Activated naive CD8-positive, alpha-beta T cell treated with anti-CD3 and anti-CD28 coated beads, Interleukin-2, amount 50 U/mL, for 24 hours (primary cell): ENCODE measurements around the gene MAVS.

Experiments
- ATAC-seq: fragments of 150-1000 bp; cut with Tn5 transposase; one replicate; pipeline ENCODE4 v1.10.0; 2021
- DNase-seq: peaks from one replicate; pipeline ENCODE4 v3.0.0; 2021
- H3K27ac Mint-ChIP-seq: one replicate; pipeline ENCODE4 v1.8.0; 2021; ENCODE audit warnings: mild to moderate bottlenecking, mixed read lengths
- H3K27me3 Mint-ChIP-seq: one replicate; pipeline ENCODE4 v1.8.0; 2021; ENCODE audit warnings: mixed read lengths
- H3K36me3 Mint-ChIP-seq: one replicate; pipeline ENCODE4 v1.8.0; 2021; ENCODE audit warnings: low read depth, mixed read lengths
- H3K4me1 Mint-ChIP-seq: one replicate; pipeline ENCODE4 v1.8.0; 2021; ENCODE audit warnings: mixed read lengths
- H3K4me3 Mint-ChIP-seq: one replicate; pipeline ENCODE4 v1.8.0; 2021; ENCODE audit warnings: mild to moderate bottlenecking, moderate library complexity, mixed read lengths
- H3K9me3 Mint-ChIP-seq: one replicate; pipeline ENCODE4 v1.8.0; 2021; ENCODE audit warnings: mixed read lengths

MAVS gene

GRCh38 chr20:3808544-3808943 is 38.1 kb upstream of the MAVS start:
- H3K36me3 Mint-ChIP-seq: peaks cover 20% of the 10 kb centered on the region
- no peaks in the 10 kb centered on the region for H3K9me3 Mint-ChIP-seq
- H3K27ac Mint-ChIP-seq: no peak overlapping the region
- H3K4me3 Mint-ChIP-seq: no peak overlapping the region
- no peak for DNase-seq
- H3K27me3 Mint-ChIP-seq: no peaks in the 10 kb centered on the region
- ATAC-seq: no peak
- H3K4me1 Mint-ChIP-seq: peaks cover 64% of the 10 kb centered on the region

- peak; percentile 89 for DNase-seq
- peaks cover 79% of the 10 kb centered on the region for H3K4me1 Mint-ChIP-seq
- H3K36me3 Mint-ChIP-seq: no peaks in the 10 kb centered on the region
- H3K27ac Mint-ChIP-seq: peak overlapping the region; percentile 95
- no peaks in the 10 kb centered on the region for H3K27me3 Mint-ChIP-seq
- no peaks in the 10 kb centered on the region for H3K9me3 Mint-ChIP-seq
- peak overlapping the region; percentile 71 for H3K4me3 Mint-ChIP-seq
- ATAC-seq: peak; percentile 90
These were observed 35.0 kb upstream of the MAVS start for GRCh38 chr20:3811467-3812258.

GRCh38 chr20:3812259-3812681 is 34.4 kb upstream of the MAVS start:
- ATAC-seq (no peak), DNase-seq (no peak)
- no peaks in the 10 kb centered on the region for H3K9me3 Mint-ChIP-seq
- no peak overlapping the region for H3K4me3 Mint-ChIP-seq
- peak overlapping the region; percentile 95 for H3K27ac Mint-ChIP-seq
- H3K4me1 Mint-ChIP-seq: peaks cover 74% of the 10 kb centered on the region
- no peaks in the 10 kb centered on the region for H3K36me3 Mint-ChIP-seq
- no peaks in the 10 kb centered on the region for H3K27me3 Mint-ChIP-seq

- ATAC-seq: no peak
- Mint-ChIP-seq H3K27ac (peak overlapping the region; percentile 50), H3K36me3 (no peaks in the 10 kb centered on the region)
These were observed 33.4 kb upstream of the MAVS start for GRCh38 chr20:3812975-3813847.

GRCh38 chr20:3813848-3814581 is 32.6 kb upstream of the MAVS start:
- no peak overlapping the region for H3K4me3 Mint-ChIP-seq

More at GRCh38 chr20:3812975-3813847, 33.4 kb upstream of the MAVS start:
- no peaks in the 10 kb centered on the region for H3K27me3 Mint-ChIP-seq
- no peak overlapping the region for H3K4me3 Mint-ChIP-seq
- DNase-seq: no peak
- H3K9me3 Mint-ChIP-seq: no peaks in the 10 kb centered on the region
- H3K4me1 Mint-ChIP-seq: peaks cover 67% of the 10 kb centered on the region

GRCh38 chr20:3814928-3815495 is 31.6 kb upstream of the MAVS start:
- peaks cover 74% of the 10 kb centered on the region for H3K4me1 Mint-ChIP-seq

More at GRCh38 chr20:3813848-3814581, 32.6 kb upstream of the MAVS start:
- ATAC-seq (peak; percentile 26), DNase-seq (peak; percentile 42)
- Mint-ChIP-seq H3K36me3 (no peaks in the 10 kb centered on the region), H3K4me1 (peaks cover 66% of the 10 kb centered on the region), H3K27me3 (no peaks in the 10 kb centered on the region), H3K27ac (peak overlapping the region; percentile 50), H3K9me3 (no peaks in the 10 kb centered on the region)

GRCh38 chr20:3815703-3816315 is 30.8 kb upstream of the MAVS start:
- peak overlapping the region; percentile 36 for H3K27ac Mint-ChIP-seq
- peaks cover 69% of the 10 kb centered on the region for H3K4me1 Mint-ChIP-seq
- peak; percentile 13 for ATAC-seq
- DNase-seq: no peak
- H3K9me3 Mint-ChIP-seq: no peaks in the 10 kb centered on the region
- no peaks in the 10 kb centered on the region for H3K27me3 Mint-ChIP-seq
- H3K4me3 Mint-ChIP-seq: no peak overlapping the region
- H3K36me3 Mint-ChIP-seq: no peaks in the 10 kb centered on the region

More at GRCh38 chr20:3814928-3815495, 31.6 kb upstream of the MAVS start:
- no peaks in the 10 kb centered on the region for H3K27me3 Mint-ChIP-seq
- no peak for DNase-seq
- H3K36me3 Mint-ChIP-seq: no peaks in the 10 kb centered on the region
- ATAC-seq: no peak
- H3K4me3 Mint-ChIP-seq: no peak overlapping the region
- no peaks in the 10 kb centered on the region for H3K9me3 Mint-ChIP-seq
- no peak overlapping the region for H3K27ac Mint-ChIP-seq

GRCh38 chr20:3818155-3819151 is 28.2 kb upstream of the MAVS start:
- no peak for DNase-seq
- H3K4me1 Mint-ChIP-seq: peaks cover 54% of the 10 kb centered on the region
- H3K36me3 Mint-ChIP-seq: peaks cover 2% of the 10 kb centered on the region
- H3K27me3 Mint-ChIP-seq: no peaks in the 10 kb centered on the region
- H3K9me3 Mint-ChIP-seq: no peaks in the 10 kb centered on the region
- H3K27ac Mint-ChIP-seq: no peak overlapping the region
- no peak overlapping the region for H3K4me3 Mint-ChIP-seq
- no peak for ATAC-seq

GRCh38 chr20:3819411-3820047 is 27.1 kb upstream of the MAVS start:
- no peak for DNase-seq
- Mint-ChIP-seq H3K27ac (peak overlapping the region; percentile 95), H3K27me3 (no peaks in the 10 kb centered on the region), H3K4me1 (peaks cover 48% of the 10 kb centered on the region), H3K9me3 (no peaks in the 10 kb centered on the region), H3K4me3 (peak overlapping the region; percentile 93), H3K36me3 (peaks cover 2% of the 10 kb centered on the region)
- ATAC-seq: no peak

GRCh38 chr20:3820048-3820900 is 26.4 kb upstream of the MAVS start, which contains the start of gene AP5S1:
TSS of gene AP5S1 (plus strand) at chr20:3820547. CDS start at chr20:3822118, 1,571 bp downstream.
- Mint-ChIP-seq H3K27me3 (no peaks in the 10 kb centered on the region), H3K9me3 (no peaks in the 10 kb centered on the region), H3K27ac (peak within 1 kb of the TSS; percentile 95), H3K36me3 (peaks cover 2% of the 10 kb centered on the region), H3K4me1 (peaks cover 41% of the 10 kb centered on the region), H3K4me3 (peak within 1 kb of the TSS; percentile 93)
- ATAC-seq (peak; percentile 85), DNase-seq (peak; percentile 96)

GRCh38 chr20:3820901-3821727 is 25.5 kb upstream of the MAVS start:
- Mint-ChIP-seq H3K27me3 (no peaks in the 10 kb centered on the region), H3K9me3 (no peaks in the 10 kb centered on the region), H3K27ac (peak overlapping the region; percentile 95), H3K4me3 (peak overlapping the region; percentile 93), H3K4me1 (peaks cover 33% of the 10 kb centered on the region), H3K36me3 (peaks cover 2% of the 10 kb centered on the region)
- DNase-seq: no peak
- ATAC-seq: no peak
